ENCODE results near the gene BRI3BP. TPM values are rescaled to one million over a fixed set of nuclear protein-coding genes. Genes with fewer than 3 reads are reported as not detected.

The BRI3BP gene
- total and polyA plus RNA-seq, 9 of the 15 experiments (the other 6 are each of a cell fraction or from before 2014, with no cell fraction given): 12.3 to 25.0 (median 16.6) TPM

GRCh38 chr12:124947561-124948398, 45.7 kb upstream of the BRI3BP start (continued):
- TF ChIP-seq JUNB (CRISPR knock-in tag; conservative IDR thresholded peaks at IDR 0.05): no peak
- no peak for TF ChIP-seq TAF1 (IDR thresholded peaks at IDR 0.05; ENCODE audit: control insufficient read depth, extremely low read depth, insufficient read depth, low read length, severe bottlenecking)

DNA sequence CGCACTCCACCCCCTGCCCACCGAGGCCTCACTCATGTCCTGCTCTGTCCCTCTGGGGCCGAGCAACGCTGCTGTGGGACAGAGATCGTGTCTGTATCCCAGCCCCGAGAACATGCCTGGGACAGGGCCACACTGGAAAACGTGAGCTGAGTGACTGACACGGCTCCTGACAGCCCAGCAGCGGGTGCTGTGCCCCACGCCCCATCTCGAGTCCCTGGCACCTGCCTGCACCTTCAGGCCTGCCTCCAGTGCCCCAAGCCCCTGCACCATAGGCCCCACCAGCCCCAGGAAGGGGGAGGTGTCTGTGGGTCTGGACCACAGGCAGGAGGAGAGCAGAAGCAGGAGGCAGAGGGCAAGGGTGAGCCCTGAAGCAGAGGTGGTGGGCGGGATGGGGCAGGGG, 44.4 kb upstream of the BRI3BP start:
- Histone ChIP-seq H4K20me1 (replicated peaks; ENCODE audit: control insufficient read depth, insufficient read depth, low read length) (no peaks in the 10 kb centered on the region), H3K4me3 (no peak overlapping the region)
- CTCF ChIA-PET (ENCODE audit: low intra/inter-chr PET ratio): no interaction called here

More for the DNA sequence above, 44.4 kb upstream of the BRI3BP start:
- H3K9ac ChIP-seq (ENCODE audit: insufficient read depth in 1 of 2, low read depth in 2 of 2, low read length in 2 of 2): peak overlapping the region in 1 of 2 experiments; percentile 38; a peak in 1 of 4 replicates
- H3K36me3 ChIP-seq (ENCODE audit: control insufficient read depth, insufficient read depth, low read length): peaks cover 72% of the 10 kb centered on the region; the same call in 2 of the 3 replicates
- 89% methylated on average over 11 of the region's 12 CpGs for WGBS (ENCODE audit: insufficient coverage, low coverage, missing lambda C conversion rate)
- no peak overlapping the region for H2AFZ ChIP-seq (ENCODE audit: low read depth, low read length)
- DNase-seq (ENCODE audit: extremely low read depth in 1 of 4, low spot score in 3 of 4): no peak
- in situ Hi-C loops (cut with MboI) (no loop called here), intact Hi-C loops (cut with micrococcal nuclease) (no loop called here)
- no peak overlapping the region for H3K4me2 ChIP-seq (ENCODE audit: insufficient read depth, low read length)
- no peaks in the 10 kb centered on the region for H3K79me2 ChIP-seq (ENCODE audit: control insufficient read depth, insufficient read depth, low read length)
- H3K4me1 ChIP-seq (replicated peaks in 1 of 2; ENCODE audit: control insufficient read depth in 2 of 2, insufficient read depth in 2 of 2, low read length in 2 of 2): peaks cover 0 to 11% of the 10 kb centered on the region in 2 experiments; a peak in 1 of 5 replicates
- H3K27ac ChIP-seq (ENCODE audit: extremely low read depth, low read depth, low read length): no peak overlapping the region
- ATAC-seq: no peak
- POLR2A ChIA-PET: no interaction called here
- no peaks in the 10 kb centered on the region for H3K9me3 ChIP-seq (replicated peaks; ENCODE audit: control insufficient read depth, insufficient read depth, low read depth, low read length)
- H3K9me1 ChIP-seq (ENCODE audit: control insufficient read depth, insufficient read depth, low read length): peaks cover 2% of the 10 kb centered on the region
- no TSS peak for BruUV-seq (replicated peaks)
- H3K27me3 ChIP-seq (ENCODE audit: control insufficient read depth in 2 of 2, insufficient read depth in 2 of 2, low read length in 2 of 2): no peaks in the 10 kb centered on the region
- no peak for TF ChIP-seq KHSRP (IDR thresholded peaks at IDR 0.05)
- TF ChIP-seq POLR2AphosphoS5 (IDR thresholded peaks at IDR 0.05; ENCODE audit: control insufficient read depth, insufficient read depth, low read depth, low read length): 0 out of 2 replicates have a peak, but pooled peaks have one; percentile 30
- peak; percentile 24; the same call in 1 of the 2 replicates for TF ChIP-seq POLR2G (IDR thresholded peaks at IDR 0.05; ENCODE audit: low read depth, low read length)
- no peak for FAIRE-seq
